ENCODE data around the gene MICAL3.

The MICAL3 gene

DNA sequence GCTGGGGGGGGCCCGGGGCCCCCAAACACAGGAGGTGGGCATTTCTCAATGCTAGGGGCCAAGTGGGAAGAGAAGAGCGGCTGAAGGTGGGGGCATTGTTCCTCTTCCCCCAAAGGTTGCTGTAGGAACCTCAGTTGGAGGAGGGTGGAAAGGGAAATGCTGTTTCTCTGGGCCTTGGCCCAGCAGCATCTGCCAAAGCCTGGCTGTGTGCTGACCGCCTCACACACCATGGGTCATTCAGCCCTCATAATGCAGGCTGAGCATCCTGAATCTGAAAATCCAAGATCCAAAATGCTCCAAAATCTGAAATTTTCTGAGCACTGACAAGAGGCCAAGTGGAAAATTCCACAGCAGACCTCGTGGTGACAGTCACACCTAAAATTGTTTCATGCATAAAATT, 201.1 kb downstream of the MICAL3 start:
- TF ChIP-seq, protein P1, sequence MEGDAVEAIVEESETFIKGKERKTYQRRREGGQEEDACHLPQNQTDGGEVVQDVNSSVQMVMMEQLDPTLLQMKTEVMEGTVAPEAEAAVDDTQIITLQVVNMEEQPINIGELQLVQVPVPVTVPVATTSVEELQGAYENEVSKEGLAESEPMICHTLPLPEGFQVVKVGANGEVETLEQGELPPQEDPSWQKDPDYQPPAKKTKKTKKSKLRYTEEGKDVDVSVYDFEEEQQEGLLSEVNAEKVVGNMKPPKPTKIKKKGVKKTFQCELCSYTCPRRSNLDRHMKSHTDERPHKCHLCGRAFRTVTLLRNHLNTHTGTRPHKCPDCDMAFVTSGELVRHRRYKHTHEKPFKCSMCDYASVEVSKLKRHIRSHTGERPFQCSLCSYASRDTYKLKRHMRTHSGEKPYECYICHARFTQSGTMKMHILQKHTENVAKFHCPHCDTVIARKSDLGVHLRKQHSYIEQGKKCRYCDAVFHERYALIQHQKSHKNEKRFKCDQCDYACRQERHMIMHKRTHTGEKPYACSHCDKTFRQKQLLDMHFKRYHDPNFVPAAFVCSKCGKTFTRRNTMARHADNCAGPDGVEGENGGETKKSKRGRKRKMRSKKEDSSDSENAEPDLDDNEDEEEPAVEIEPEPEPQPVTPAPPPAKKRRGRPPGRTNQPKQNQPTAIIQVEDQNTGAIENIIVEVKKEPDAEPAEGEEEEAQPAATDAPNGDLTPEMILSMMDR (IDR thresholded peaks at IDR 0.05; ENCODE audit: low read depth, low read length, missing control alignments) = no peak
- H3K4me3 ChIP-seq (ENCODE audit: low read depth, low read length) = no peak overlapping the region
- no peak overlapping the region for H3K27ac ChIP-seq
- H3K27me3 ChIP-seq (replicated peaks) = no peaks in the 10 kb centered on the region
- H3K36me3 ChIP-seq (replicated peaks) = no peaks in the 10 kb centered on the region
- DNase-seq = no peak
- in situ Hi-C loops (cut with HindIII; ENCODE audit: low pct_ligation_motif_present, low sequenced_read_pairs) = no loop called here

DNA sequence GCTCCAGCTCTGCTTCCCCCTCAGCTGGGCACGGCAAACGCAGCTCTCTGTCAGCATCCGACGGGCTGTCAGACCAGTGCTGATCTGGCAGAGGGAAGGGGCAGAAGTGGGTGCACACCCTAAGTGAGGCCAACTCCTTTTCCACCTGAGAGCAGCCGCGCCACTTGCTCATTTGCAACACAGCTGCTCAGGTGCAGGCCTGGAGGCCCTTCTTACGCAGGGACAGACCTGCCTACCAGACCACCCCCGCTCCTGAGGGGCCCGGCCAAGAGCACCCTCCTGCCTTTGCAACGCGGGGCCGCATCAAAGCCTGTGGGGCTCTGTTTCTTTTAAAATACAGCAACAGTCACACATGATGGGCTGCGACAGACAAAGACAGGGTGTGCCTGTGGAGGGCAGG, 202.3 kb downstream of the MICAL3 start:
- in situ Hi-C loops (cut with HindIII; ENCODE audit: low pct_ligation_motif_present, low sequenced_read_pairs) = no loop called here
- TF ChIP-seq, protein P1 (IDR thresholded peaks at IDR 0.05; ENCODE audit: low read depth, low read length, missing control alignments) = no peak

DNA sequence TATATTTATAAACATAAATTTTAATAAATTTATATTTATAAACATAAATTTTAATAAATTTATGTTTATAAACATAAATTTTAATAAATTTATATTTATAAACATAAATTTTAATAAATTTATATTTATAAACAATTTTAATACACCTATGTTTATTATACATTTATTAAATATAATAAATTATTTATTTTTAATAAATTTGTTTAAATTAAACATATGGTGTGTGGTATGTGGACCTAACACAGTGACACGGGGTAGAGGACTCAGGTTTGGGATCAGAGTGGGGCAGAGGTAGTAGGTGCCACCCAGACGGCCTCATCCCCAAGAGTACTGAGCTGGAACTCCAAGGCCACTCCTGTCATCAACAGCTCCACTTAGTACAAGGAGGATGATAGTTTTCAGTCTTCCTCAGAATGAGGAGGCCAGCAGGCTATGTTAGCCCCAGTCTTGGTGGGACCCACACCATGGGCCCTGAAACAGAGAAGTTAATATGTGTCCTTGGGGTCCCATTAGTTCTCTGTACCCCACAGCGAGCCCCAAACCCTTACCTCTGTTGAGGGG, 203.4 kb downstream of the MICAL3 start:
- DNase-seq = no peak
- H3K4me3 ChIP-seq (ENCODE audit: low read depth, low read length) = no peak overlapping the region
- no peak overlapping the region for H3K27ac ChIP-seq
- no peaks in the 10 kb centered on the region for H3K36me3 ChIP-seq (replicated peaks)
- in situ Hi-C loops (cut with HindIII; ENCODE audit: low pct_ligation_motif_present, low sequenced_read_pairs) = no loop called here
- H3K27me3 ChIP-seq (replicated peaks) = no peaks in the 10 kb centered on the region
- TF ChIP-seq, protein P1 (IDR thresholded peaks at IDR 0.05; ENCODE audit: low read depth, low read length, missing control alignments) = no peak

More for the DNA sequence above, 202.3 kb downstream of the MICAL3 start:
- DNase-seq = no peak
- H3K27me3 ChIP-seq (replicated peaks) = no peaks in the 10 kb centered on the region
- H3K4me3 ChIP-seq (ENCODE audit: low read depth, low read length) = no peak overlapping the region
- H3K36me3 ChIP-seq (replicated peaks) = no peaks in the 10 kb centered on the region
- H3K27ac ChIP-seq = no peak overlapping the region

DNA sequence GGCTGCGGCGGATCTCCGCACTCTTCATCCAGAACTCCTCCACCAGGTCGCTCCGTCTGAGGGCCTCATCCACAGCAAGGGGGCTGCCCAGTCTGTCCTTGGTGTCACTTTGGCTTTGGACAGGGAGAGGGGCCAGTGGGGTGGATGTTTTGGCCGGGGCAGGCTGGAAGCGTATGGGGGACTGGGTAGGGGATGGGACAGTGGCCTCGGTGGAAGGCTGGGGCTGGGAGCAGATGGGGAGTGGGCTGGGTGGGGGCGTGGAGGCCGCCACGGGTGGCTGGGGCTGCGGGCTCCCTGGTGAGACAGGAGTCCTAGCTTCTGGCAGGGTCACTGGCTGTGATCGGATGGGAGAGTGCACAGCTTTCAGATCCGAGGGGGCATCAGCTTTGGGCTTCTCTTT, 205.7 kb downstream of the MICAL3 start:
- no peaks in the 10 kb centered on the region for H3K27me3 ChIP-seq (replicated peaks)
- DNase-seq = no peak
- H3K27ac ChIP-seq = no peak overlapping the region
- peaks cover 2% of the 10 kb centered on the region for H3K36me3 ChIP-seq (replicated peaks)
- H3K4me3 ChIP-seq (ENCODE audit: low read depth, low read length) = no peak overlapping the region
- TF ChIP-seq, protein P1 (IDR thresholded peaks at IDR 0.05; ENCODE audit: low read depth, low read length, missing control alignments) = no peak
- in situ Hi-C loops (cut with HindIII; ENCODE audit: low pct_ligation_motif_present, low sequenced_read_pairs) = no loop called here

DNA sequence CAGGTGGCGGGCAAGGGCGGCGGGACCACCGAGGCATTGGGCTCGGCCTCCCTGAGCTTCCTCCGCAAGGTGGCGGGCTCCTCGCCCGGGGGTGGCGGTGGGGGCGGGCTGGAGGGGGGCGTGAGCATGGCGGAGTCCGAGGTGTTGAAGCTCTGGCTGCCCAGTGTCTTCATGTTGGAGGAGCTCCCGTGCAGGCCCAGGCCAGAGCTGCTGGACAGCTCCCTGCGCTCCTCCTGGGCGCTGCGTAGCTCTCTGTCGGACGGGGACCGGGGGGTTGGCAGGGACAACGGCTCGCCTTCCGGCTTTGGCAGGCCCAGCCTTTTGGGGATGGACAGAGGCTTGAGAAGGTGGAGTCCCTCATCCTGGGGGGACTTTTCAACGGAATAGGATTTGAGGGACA, 206.2 kb downstream of the MICAL3 start:
- Histone ChIP-seq H3K27me3 (replicated peaks) (no peaks in the 10 kb centered on the region), H3K27ac (no peak overlapping the region), H3K36me3 (replicated peaks) (peaks cover 2% of the 10 kb centered on the region), H3K4me3 (ENCODE audit: low read depth, low read length) (no peak overlapping the region)
- DNase-seq = no peak
- TF ChIP-seq, protein P1 (IDR thresholded peaks at IDR 0.05; ENCODE audit: low read depth, low read length, missing control alignments) = no peak
- in situ Hi-C loops (cut with HindIII; ENCODE audit: low pct_ligation_motif_present, low sequenced_read_pairs) = no loop called here

DNA sequence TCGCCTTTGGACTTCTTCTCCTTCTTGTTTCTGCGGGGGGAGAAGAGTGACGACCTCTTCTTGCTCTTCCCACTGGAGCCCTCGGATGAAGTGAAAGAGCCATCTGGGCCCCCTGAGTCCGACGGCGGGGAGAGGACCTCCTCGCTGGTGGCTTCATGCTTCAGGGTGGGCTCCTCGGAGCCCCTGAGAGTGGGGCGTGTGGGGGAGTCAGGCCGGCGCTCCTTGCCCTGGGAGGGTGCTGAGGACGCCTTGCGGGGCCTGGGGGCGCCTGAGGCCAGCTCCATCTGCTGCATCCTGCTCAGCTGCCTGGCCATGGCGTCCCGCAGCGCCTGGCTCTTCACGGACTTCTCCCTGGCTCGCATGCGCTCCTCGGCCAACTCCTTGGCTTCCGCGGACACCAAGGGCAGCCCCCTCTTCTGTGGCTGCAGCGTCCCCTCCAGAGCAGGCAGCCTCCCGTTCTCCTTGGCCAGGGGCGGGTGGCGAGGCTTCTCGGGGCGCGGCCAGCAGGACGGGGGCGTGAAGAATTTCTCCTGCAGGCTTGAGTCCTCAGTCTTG, 206.8 kb downstream of the MICAL3 start:
- Histone ChIP-seq H3K27ac (no peak overlapping the region), H3K4me3 (ENCODE audit: low read depth, low read length) (no peak overlapping the region), H3K27me3 (replicated peaks) (no peaks in the 10 kb centered on the region), H3K36me3 (replicated peaks) (peaks cover 2% of the 10 kb centered on the region)
- in situ Hi-C loops (cut with HindIII; ENCODE audit: low pct_ligation_motif_present, low sequenced_read_pairs) = no loop called here
- TF ChIP-seq, protein P1 (IDR thresholded peaks at IDR 0.05; ENCODE audit: low read depth, low read length, missing control alignments) = no peak
- DNase-seq = no peak
